ENCODE results near the gene TTLL12.

Gene TTLL12

GRCh38 chr22:43200555-43200954 is 13.6 kb upstream of the TTLL12 start:
- no peak for DNase-seq (ENCODE audit: low read depth)
- H3K4me3 ChIP-seq (ENCODE audit: low read length) = no peak overlapping the region
- no peak for TF ChIP-seq CTCF (IDR thresholded peaks at IDR 0.05; ENCODE audit: insufficient read depth, low read depth, low read length, missing control alignments)

DNA sequence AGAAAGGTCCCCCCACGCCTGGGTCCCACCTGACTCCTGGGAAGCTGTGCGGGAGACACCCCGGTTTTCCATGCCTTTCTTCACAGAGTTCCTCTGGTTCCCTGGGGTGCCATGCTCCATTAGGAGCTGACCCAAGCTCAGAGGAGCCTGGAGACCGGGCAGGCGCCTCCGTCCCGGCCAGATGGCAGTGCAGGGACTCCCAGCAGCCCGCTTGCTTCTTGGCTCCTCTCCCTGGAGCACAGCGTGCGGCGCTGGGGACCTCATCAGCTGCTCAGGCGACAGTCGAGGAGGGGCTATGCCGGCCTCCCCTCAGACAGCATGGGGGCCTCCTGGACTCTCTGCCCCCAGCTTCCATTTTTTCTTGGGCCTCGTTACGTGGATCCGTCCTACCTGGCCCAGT is 13.1 kb upstream of the TTLL12 start:
- no peak overlapping the region for H3K4me3 ChIP-seq (ENCODE audit: low read length)
- no peak for DNase-seq (ENCODE audit: low read depth)
- no peak for TF ChIP-seq CTCF (IDR thresholded peaks at IDR 0.05; ENCODE audit: insufficient read depth, low read depth, low read length, missing control alignments)

DNA sequence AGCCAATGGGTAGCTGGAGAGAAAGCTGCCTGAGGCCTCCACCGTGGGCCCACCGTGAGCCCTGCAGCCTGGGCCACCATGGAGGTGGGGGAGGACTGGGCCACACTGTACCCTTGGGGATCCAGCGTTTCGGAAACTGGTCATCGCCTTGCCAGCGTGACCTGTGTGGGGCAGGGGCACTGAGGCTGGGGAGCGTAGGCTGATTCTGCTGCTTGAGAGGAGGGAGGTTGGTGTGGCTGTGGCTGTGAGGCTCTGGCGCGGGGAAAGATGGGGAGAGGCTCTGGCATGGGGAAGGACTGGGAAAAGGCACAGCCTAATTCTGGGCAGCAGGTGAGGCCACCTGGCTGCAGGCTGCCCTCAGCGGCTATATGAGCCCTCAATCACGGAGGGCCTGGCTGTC is 12.6 kb upstream of the TTLL12 start:
- no peak for DNase-seq (ENCODE audit: low read depth)
- no peak overlapping the region for H3K4me3 ChIP-seq (ENCODE audit: low read length)
- TF ChIP-seq CTCF (IDR thresholded peaks at IDR 0.05; ENCODE audit: insufficient read depth, low read depth, low read length, missing control alignments) = no peak

DNA sequence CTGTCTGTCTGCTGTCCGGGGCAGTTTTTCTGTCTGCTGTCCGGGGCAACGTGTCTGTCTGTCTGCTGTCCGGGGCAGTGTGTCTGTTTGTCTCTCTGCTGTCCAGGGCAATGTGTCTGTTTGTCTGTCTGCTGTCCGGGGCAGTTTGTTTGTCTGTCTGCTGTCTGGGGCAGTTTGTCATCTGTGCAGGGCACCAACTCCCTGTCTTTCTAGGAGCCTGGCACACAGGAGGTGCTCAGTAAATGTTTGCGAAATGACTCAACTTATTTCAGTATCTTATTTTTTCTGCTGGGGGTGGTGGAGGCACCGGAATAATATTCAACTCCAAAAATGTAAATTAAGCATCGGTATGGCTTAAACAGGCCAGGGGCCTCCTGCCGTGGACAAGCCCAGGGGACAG is 12.0 kb upstream of the TTLL12 start:
- no peak overlapping the region for H3K4me3 ChIP-seq (ENCODE audit: low read length)
- TF ChIP-seq CTCF (IDR thresholded peaks at IDR 0.05; ENCODE audit: insufficient read depth, low read depth, low read length, missing control alignments) = no peak
- DNase-seq (ENCODE audit: low read depth) = no peak

GRCh38 chr22:43198126-43198525 is 11.2 kb upstream of the TTLL12 start:
- DNase-seq (ENCODE audit: low read depth) = no peak
- no peak overlapping the region for H3K4me3 ChIP-seq (ENCODE audit: low read length)
- no peak for TF ChIP-seq CTCF (IDR thresholded peaks at IDR 0.05; ENCODE audit: insufficient read depth, low read depth, low read length, missing control alignments)

GRCh38 chr22:43197271-43197941 is 10.5 kb upstream of the TTLL12 start:
- TF ChIP-seq CTCF (IDR thresholded peaks at IDR 0.05; ENCODE audit: insufficient read depth, low read depth, low read length, missing control alignments) = no peak
- no peak overlapping the region for H3K4me3 ChIP-seq (ENCODE audit: low read length)
- DNase-seq (ENCODE audit: low read depth) = no peak

DNA sequence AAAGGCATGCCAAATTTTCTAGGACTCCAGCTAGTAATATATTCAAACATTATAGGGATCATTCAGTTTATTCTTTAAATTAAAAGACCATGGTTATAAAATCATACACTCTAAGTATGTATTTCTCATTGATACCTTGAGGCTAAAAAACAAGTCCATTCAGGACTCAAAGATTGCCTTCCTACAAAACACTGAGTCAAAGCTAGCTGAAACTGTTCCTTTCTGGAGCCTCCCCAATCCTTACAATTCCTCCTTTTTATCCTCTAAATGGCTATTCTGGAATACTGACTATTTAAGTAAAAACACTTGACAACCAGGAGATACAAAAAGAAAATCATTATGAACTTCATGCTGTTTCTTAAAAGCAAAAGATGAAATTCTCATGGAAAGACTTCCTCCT is 4.9 kb upstream of the TTLL12 start:
- H3K4me3 ChIP-seq (ENCODE audit: low read length) = no peak overlapping the region
- DNase-seq (ENCODE audit: low read depth) = peak; percentile 55
- TF ChIP-seq CTCF (IDR thresholded peaks at IDR 0.05; ENCODE audit: insufficient read depth, low read depth, low read length, missing control alignments) = no peak

All from epithelial cell of esophagus (primary cell).